SK-N-SH treated with all-trans-retinoic acid at 6 μM for 48 hours (cell line): ENCODE measurements around the gene GCGR.

Source experiments
- ATAC-seq: fragments of 200-7000 bp; cut with Tn5 transposase; 3 replicates; pipeline ENCODE4 v1.9.1; 2020; ENCODE audit warnings: mild to moderate bottlenecking, moderate library complexity
- ARNTL ChIP-seq: fragments of 450-650 bp; formaldehyde crosslinking; IDR thresholded peaks from 2 replicates; pipeline ENCODE4 v1.5.0; 2020; ENCODE audit warnings: low read depth, mild to moderate bottlenecking, moderate library complexity, borderline replicate concordance
- BACH2 ChIP-seq: fragments of 250-450 bp; sonication (Bioruptor Pico); IDR thresholded peaks from 2 replicates; pipeline ENCODE4 v1.9.0; 2021; ENCODE audit warnings: mild to moderate bottlenecking, borderline replicate concordance
- CSDC2 ChIP-seq: fragments of 250-450 bp; sonication (Bioruptor Pico); IDR thresholded peaks from 2 replicates; pipeline ENCODE4 v1.5.0; 2020; ENCODE audit warnings: mild to moderate bottlenecking, moderate library complexity
- CSRNP3 ChIP-seq: fragments of 250-450 bp; sonication (Bioruptor Pico); IDR thresholded peaks from 2 replicates; pipeline ENCODE4 v1.5.1; 2021; ENCODE audit warnings: mild to moderate bottlenecking, moderate library complexity
- ESRRG ChIP-seq: fragments of 250-450 bp; sonication (Bioruptor Pico); IDR thresholded peaks from 2 replicates; pipeline ENCODE4 v1.6.1; 2021; ENCODE audit warnings: mild to moderate bottlenecking
- ISL1 ChIP-seq: fragments of 250-450 bp; sonication (Bioruptor Pico); IDR thresholded peaks from 2 replicates; pipeline ENCODE4 v2.1.2; 2022; ENCODE audit warnings: mild to moderate bottlenecking, moderate library complexity
- OSR1 ChIP-seq: fragments of 250-450 bp; sonication (Bioruptor Pico); IDR thresholded peaks from 2 replicates; pipeline ENCODE4 v1.8.0; 2022; ENCODE audit warnings: moderate library complexity, mild to moderate bottlenecking, inconsistent platforms
- PATZ1 ChIP-seq: fragments of 250-450 bp; sonication (Bioruptor Pico); IDR thresholded peaks from 2 replicates; pipeline ENCODE4 v1.8.0; 2020; ENCODE audit warnings: mild to moderate bottlenecking, moderate library complexity, borderline replicate concordance
- PPARA ChIP-seq: fragments of 250-450 bp; sonication (Bioruptor Pico); IDR thresholded peaks from 2 replicates; pipeline ENCODE4 v1.5.0; 2020; ENCODE audit warnings: mild to moderate bottlenecking, borderline replicate concordance
- SNAI2 ChIP-seq: fragments of 250-450 bp; sonication (Bioruptor Pico); IDR thresholded peaks from 2 replicates; pipeline ENCODE4 v1.5.0; 2020; ENCODE audit warnings: mild to moderate bottlenecking, moderate library complexity
- TCF4 ChIP-seq: fragments of 250-450 bp; sonication (Bioruptor Pico); IDR thresholded peaks from 2 replicates; pipeline ENCODE4 v1.8.0; 2021; ENCODE audit warnings: mild to moderate bottlenecking, moderate library complexity, borderline replicate concordance
- TOX ChIP-seq: fragments of 250-450 bp; sonication (Bioruptor Pico); IDR thresholded peaks from 2 replicates; pipeline ENCODE4 v1.8.0; 2021; ENCODE audit warnings: mild to moderate bottlenecking, moderate library complexity, borderline replicate concordance
- TSHZ2 ChIP-seq: fragments of 250-450 bp; sonication (Bioruptor Pico); IDR thresholded peaks from 2 replicates; pipeline ENCODE4 v1.5.0; 2020; ENCODE audit warnings: mild to moderate bottlenecking, moderate library complexity
- ZFP3 ChIP-seq: fragments of 250-450 bp; sonication (Bioruptor Pico); IDR thresholded peaks from 2 replicates; pipeline ENCODE4 v1.5.0; 2020; ENCODE audit warnings: mild to moderate bottlenecking, moderate library complexity
- ZFP30 ChIP-seq: fragments of 450-650 bp; formaldehyde crosslinking; IDR thresholded peaks from 2 replicates; pipeline ENCODE4 v1.5.0; 2022; ENCODE audit warnings: mild to moderate bottlenecking, moderate library complexity
- ZNF70 ChIP-seq: fragments of 450-650 bp; formaldehyde crosslinking; IDR thresholded peaks from 2 replicates; pipeline ENCODE4 v1.5.0; 2020; ENCODE audit warnings: mild to moderate bottlenecking, moderate library complexity
- ZNF8 ChIP-seq: fragments of 450-650 bp; formaldehyde crosslinking; IDR thresholded peaks from 2 replicates; pipeline ENCODE4 v1.5.0; 2020; ENCODE audit warnings: mild to moderate bottlenecking, moderate library complexity
- TF ChIP-seq, protein P1 (sequence below): fragments of 250-450 bp; sonication (Bioruptor Pico); IDR thresholded peaks from 2 replicates; pipeline ENCODE4 v1.5.1; 2020; ENCODE audit warnings: low read depth, mild to moderate bottlenecking, moderate library complexity

The GCGR gene

DNA sequence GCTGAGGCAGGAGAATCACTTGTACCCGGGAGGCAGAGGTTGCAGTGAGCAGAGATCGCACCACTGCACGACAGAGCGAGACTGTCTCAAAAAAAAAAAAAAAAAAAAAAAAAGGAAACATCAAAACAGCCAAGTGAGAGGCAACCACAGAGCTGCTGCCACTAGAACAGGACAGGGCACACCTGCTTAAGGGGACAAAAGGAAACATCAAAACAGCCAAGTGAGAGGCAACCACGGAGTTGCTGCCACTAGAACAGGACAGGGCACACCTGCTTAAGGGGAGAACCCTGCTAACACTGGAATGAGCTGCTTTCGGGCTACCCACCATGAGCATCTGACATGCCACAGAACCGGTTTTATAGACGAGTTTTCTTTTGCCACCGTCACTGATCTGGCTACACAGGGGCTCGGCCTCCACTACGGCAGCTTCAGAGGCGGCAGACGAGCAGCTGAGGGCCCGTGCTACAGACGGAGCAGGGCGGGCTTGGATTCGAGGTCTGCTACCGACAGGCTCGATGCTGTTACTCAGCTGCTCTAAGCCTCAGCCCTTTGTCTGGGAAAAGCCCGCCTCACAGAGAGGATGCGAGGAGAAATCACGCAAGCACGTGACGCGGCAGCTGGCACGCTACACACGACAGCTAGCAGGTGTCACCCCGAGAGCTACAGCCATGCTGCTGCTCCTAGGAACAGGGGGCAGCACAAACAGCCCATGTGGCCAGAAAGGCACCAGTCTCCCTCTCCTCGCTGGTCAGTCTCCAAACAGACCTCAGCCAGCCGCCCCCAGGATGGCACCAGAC lies 54.4 kb downstream of the GCGR start:
- no peak for ATAC-seq
- TF ChIP-seq ESRRG (CRISPR knock-in tag) (no peak), SNAI2 (CRISPR knock-in tag) (no peak), ZFP3 (CRISPR knock-in tag) (no peak), PATZ1 (CRISPR knock-in tag) (no peak)

DNA sequence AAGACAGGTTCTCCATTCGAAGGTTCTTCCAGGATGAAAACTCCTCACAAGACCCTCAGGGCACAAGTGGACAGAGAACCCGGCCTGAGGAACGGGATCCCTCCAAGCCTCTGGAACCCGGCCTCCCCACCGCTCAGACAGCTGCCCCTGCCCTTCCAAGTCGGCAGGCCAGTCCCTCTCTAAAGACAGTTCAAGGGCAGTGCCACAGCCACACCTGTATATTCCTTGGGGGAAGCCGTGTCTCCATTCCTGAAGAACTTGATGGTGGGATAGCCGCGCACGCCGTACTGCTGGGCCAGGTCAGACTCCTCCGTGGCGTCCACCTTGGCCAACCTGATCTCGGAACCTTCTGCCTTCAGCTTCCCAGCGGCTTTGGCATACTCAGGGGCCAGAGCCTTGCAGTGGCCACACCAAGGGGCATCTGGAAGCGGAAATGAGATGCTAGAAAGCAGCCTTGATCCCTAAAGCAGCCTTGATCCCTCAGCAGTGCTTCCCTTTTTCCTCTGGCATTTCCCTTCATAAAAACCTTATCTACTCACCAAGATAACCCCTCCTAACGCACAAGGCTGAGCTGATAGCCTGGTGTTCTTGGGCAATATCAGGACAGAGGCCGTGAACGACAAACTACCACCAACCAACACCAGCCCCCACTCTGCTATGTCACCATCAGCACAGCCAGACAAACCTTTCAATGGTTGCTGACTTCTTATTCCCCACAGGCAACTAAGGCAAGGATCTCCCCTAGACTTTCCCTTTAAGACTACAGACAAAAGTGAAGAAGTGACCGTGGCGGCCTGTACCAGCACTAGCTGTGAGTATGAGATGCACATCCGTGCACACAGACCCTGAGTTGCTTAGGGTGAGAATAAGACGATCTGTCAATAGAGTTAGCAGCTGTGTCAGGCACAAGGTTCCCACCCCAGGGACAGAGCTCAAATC lies 55.3 kb downstream of the GCGR start:
- no peak for ATAC-seq
- no peak for TF ChIP-seq TSHZ2 (CRISPR knock-in tag)
- TF ChIP-seq ESRRG (CRISPR knock-in tag), result no peak
- no peak for TF ChIP-seq ARNTL
- no peak for TF ChIP-seq OSR1 (CRISPR knock-in tag)
- TF ChIP-seq ZNF70 (CRISPR knock-in tag), result no peak
- TF ChIP-seq BACH2, result no peak
- no peak for TF ChIP-seq TOX

DNA sequence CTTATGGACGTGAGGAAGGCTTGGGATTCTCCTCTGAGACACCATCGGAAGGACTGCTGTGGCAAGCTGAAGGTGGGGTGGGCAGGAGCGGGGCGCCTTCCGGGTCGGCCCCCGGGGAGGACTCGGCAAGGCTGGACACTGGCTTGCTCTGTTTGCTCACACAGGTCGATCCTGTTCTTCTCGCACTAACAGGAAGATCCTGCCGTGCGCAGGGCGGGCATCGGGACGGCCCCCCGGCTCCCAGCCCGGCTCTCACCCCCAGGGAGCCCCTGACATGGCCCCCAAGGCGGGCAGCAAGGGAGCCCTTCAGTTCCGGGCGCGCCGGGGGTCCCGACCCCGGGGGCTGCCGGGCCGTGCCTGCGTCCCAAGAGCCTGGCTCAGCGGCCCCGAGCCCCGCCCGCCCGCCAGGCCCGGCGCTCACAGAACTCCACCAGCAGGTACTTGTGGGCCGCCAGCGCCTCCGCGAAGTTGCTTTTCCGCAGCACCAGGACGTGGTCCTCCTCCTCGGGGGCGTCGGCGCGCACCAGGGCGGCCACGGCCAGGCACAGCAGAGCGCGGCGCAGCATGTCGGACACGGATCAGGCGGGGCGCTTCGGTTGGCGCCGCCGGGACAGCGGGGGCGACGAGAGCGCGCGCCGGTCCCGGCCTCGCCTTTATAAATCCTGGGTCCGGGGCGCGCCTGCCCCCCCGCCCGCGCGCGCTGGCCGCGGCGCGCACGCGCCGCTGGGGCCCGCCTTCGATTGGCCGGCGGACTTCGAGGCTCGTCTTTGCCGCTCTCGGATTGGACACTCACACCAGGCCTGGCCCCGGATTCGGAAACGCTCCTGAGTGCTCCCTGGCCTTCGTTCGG lies 56.2 kb downstream of the GCGR start, which contains the start of gene P4HB:
TSS of gene P4HB (minus strand) at position 630 of the 850 bp plus-strand sequence. CDS start at position 566, 64 bp downstream.
- no peak for TF ChIP-seq ZFP30 (CRISPR knock-in tag)
- TF ChIP-seq TCF4, result no peak
- TF ChIP-seq TOX, result no peak
- TF ChIP-seq SNAI2 (CRISPR knock-in tag), result no peak
- TF ChIP-seq PPARA (CRISPR knock-in tag), result no peak
- TF ChIP-seq, protein P1, sequence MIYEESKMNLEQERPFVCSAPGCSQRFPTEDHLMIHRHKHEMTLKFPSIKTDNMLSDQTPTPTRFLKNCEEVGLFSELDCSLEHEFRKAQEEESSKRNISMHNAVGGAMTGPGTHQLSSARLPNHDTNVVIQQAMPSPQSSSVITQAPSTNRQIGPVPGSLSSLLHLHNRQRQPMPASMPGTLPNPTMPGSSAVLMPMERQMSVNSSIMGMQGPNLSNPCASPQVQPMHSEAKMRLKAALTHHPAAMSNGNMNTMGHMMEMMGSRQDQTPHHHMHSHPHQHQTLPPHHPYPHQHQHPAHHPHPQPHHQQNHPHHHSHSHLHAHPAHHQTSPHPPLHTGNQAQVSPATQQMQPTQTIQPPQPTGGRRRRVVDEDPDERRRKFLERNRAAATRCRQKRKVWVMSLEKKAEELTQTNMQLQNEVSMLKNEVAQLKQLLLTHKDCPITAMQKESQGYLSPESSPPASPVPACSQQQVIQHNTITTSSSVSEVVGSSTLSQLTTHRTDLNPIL (CRISPR knock-in tag), result no peak
- no peak for TF ChIP-seq ARNTL
- no peak for TF ChIP-seq ESRRG (CRISPR knock-in tag)
- no peak for TF ChIP-seq CSRNP3 (CRISPR knock-in tag)
- no peak for TF ChIP-seq TSHZ2 (CRISPR knock-in tag)
- TF ChIP-seq CSDC2 (CRISPR knock-in tag), result no peak
- no peak for TF ChIP-seq ZNF8 (CRISPR knock-in tag)
- TF ChIP-seq ISL1 (CRISPR knock-in tag), result no peak
- TF ChIP-seq, all 23 proteins: peak for 0
- ATAC-seq, result no peak
